ENCODE results near the gene PLPP4. TPM values are rescaled to one million over a fixed set of nuclear protein-coding genes. Genes with fewer than 3 reads are reported as not detected.

Gene PLPP4
- total RNA-seq, 2 experiments from 2014 or later, result not detected

GRCh38 chr10:120598386-120598785 is 141.4 kb downstream of the PLPP4 start:
- intact Hi-C loops (cut with micrococcal nuclease), result no loop called here
- H3K9me3 Mint-ChIP-seq, result no peaks in the 10 kb centered on the region
- DNase-seq, result no peak
- peaks cover 3% of the 10 kb centered on the region for H3K27me3 Mint-ChIP-seq (ENCODE audit: low read depth)
- no peaks in the 10 kb centered on the region for H3K4me1 Mint-ChIP-seq (ENCODE audit: low read depth)
- H3K36me3 Mint-ChIP-seq (ENCODE audit: low read depth), result no peaks in the 10 kb centered on the region
- no peak overlapping the region for H3K4me3 Mint-ChIP-seq
- CTCF ChIA-PET, result no interaction called here
- no peak overlapping the region for H3K27ac Mint-ChIP-seq

GRCh38 chr10:120599200-120599724 is 142.2 kb downstream of the PLPP4 start:
- Mint-ChIP-seq H3K27me3 (ENCODE audit: low read depth) (peaks cover 3% of the 10 kb centered on the region), H3K4me3 (no peak overlapping the region), H3K4me1 (ENCODE audit: low read depth) (no peaks in the 10 kb centered on the region), H3K27ac (no peak overlapping the region), H3K9me3 (no peaks in the 10 kb centered on the region), H3K36me3 (ENCODE audit: low read depth) (no peaks in the 10 kb centered on the region)
- intact Hi-C loops (cut with micrococcal nuclease), result no loop called here
- no peak for DNase-seq
- CTCF ChIA-PET, result interaction anchor here (0.6 kb wide), 1 partner anchor 9 kb away, joined by 4 read pairs; no protein-coding TSS in a partner anchor

- CTCF ChIA-PET, result no interaction called here
- Mint-ChIP-seq H3K4me1 (ENCODE audit: low read depth) (no peaks in the 10 kb centered on the region), H3K27ac (no peak overlapping the region), H3K4me3 (no peak overlapping the region), H3K27me3 (ENCODE audit: low read depth) (peaks cover 3% of the 10 kb centered on the region), H3K36me3 (ENCODE audit: low read depth) (no peaks in the 10 kb centered on the region), H3K9me3 (no peaks in the 10 kb centered on the region)
- intact Hi-C loops (cut with micrococcal nuclease), result no loop called here
- DNase-seq, result no peak
These were observed 144.0 kb downstream of the PLPP4 start for GRCh38 chr10:120600871-120601649.

GRCh38 chr10:120601999-120602398 is 145.0 kb downstream of the PLPP4 start:
- peaks cover 3% of the 10 kb centered on the region for H3K27me3 Mint-ChIP-seq (ENCODE audit: low read depth)
- CTCF ChIA-PET, result no interaction called here
- intact Hi-C loops (cut with micrococcal nuclease), result no loop called here
- H3K9me3 Mint-ChIP-seq, result no peaks in the 10 kb centered on the region
- no peak for DNase-seq
- no peaks in the 10 kb centered on the region for H3K4me1 Mint-ChIP-seq (ENCODE audit: low read depth)
- H3K4me3 Mint-ChIP-seq, result no peak overlapping the region
- no peak overlapping the region for H3K27ac Mint-ChIP-seq
- no peaks in the 10 kb centered on the region for H3K36me3 Mint-ChIP-seq (ENCODE audit: low read depth)

- Mint-ChIP-seq H3K36me3 (ENCODE audit: low read depth) (no peaks in the 10 kb centered on the region), H3K27ac (no peak overlapping the region)
These were observed 148.4 kb downstream of the PLPP4 start for GRCh38 chr10:120605410-120605809.

GRCh38 chr10:120606051-120606764 is 149.2 kb downstream of the PLPP4 start:
- no peak for DNase-seq
- Mint-ChIP-seq H3K27me3 (ENCODE audit: low read depth) (peaks cover 8% of the 10 kb centered on the region), H3K4me1 (ENCODE audit: low read depth) (no peaks in the 10 kb centered on the region), H3K27ac (no peak overlapping the region), H3K36me3 (ENCODE audit: low read depth) (no peaks in the 10 kb centered on the region), H3K4me3 (no peak overlapping the region), H3K9me3 (peaks cover 1% of the 10 kb centered on the region)
- intact Hi-C loops (cut with micrococcal nuclease), result no loop called here
- CTCF ChIA-PET, result interaction anchor here (0.6 kb wide), 1 partner anchor 72 kb away, joined by 3 read pairs; no protein-coding TSS in a partner anchor

More at GRCh38 chr10:120605410-120605809, 148.4 kb downstream of the PLPP4 start:
- H3K27me3 Mint-ChIP-seq (ENCODE audit: low read depth), result peaks cover 8% of the 10 kb centered on the region
- H3K4me1 Mint-ChIP-seq (ENCODE audit: low read depth), result no peaks in the 10 kb centered on the region
- peaks cover 1% of the 10 kb centered on the region for H3K9me3 Mint-ChIP-seq
- DNase-seq, result no peak
- intact Hi-C loops (cut with micrococcal nuclease), result no loop called here
- CTCF ChIA-PET, result no interaction called here
- H3K4me3 Mint-ChIP-seq, result no peak overlapping the region

- peaks cover 6% of the 10 kb centered on the region for H3K27me3 Mint-ChIP-seq (ENCODE audit: low read depth)
- H3K36me3 Mint-ChIP-seq (ENCODE audit: low read depth), result no peaks in the 10 kb centered on the region
- CTCF ChIA-PET, result no interaction called here
- no peak overlapping the region for H3K4me3 Mint-ChIP-seq
- H3K27ac Mint-ChIP-seq, result no peak overlapping the region
- no peaks in the 10 kb centered on the region for H3K4me1 Mint-ChIP-seq (ENCODE audit: low read depth)
- intact Hi-C loops (cut with micrococcal nuclease), result no loop called here
- DNase-seq, result no peak
- peaks cover 1% of the 10 kb centered on the region for H3K9me3 Mint-ChIP-seq
These were observed 150.1 kb downstream of the PLPP4 start for GRCh38 chr10:120607016-120607709.

GRCh38 chr10:120607710-120608703 is 151.0 kb downstream of the PLPP4 start:
- Mint-ChIP-seq H3K27ac (no peak overlapping the region), H3K4me3 (no peak overlapping the region), H3K27me3 (ENCODE audit: low read depth) (peaks cover 5% of the 10 kb centered on the region), H3K36me3 (ENCODE audit: low read depth) (no peaks in the 10 kb centered on the region), H3K4me1 (ENCODE audit: low read depth) (no peaks in the 10 kb centered on the region), H3K9me3 (peaks cover 1% of the 10 kb centered on the region)
- intact Hi-C loops (cut with micrococcal nuclease), result no loop called here
- CTCF ChIA-PET, result interaction anchor here (0.7 kb wide), 1 partner anchor 8 kb away, joined by 4 read pairs; no protein-coding TSS in a partner anchor
- no peak for DNase-seq

GRCh38 chr10:120609006-120609405 is 152.0 kb downstream of the PLPP4 start:
- intact Hi-C loops (cut with micrococcal nuclease), result no loop called here
- Mint-ChIP-seq H3K4me1 (ENCODE audit: low read depth) (no peaks in the 10 kb centered on the region), H3K36me3 (ENCODE audit: low read depth) (no peaks in the 10 kb centered on the region), H3K27me3 (ENCODE audit: low read depth) (peaks cover 5% of the 10 kb centered on the region), H3K4me3 (no peak overlapping the region), H3K9me3 (peaks cover 1% of the 10 kb centered on the region), H3K27ac (no peak overlapping the region)
- no peak for DNase-seq
- CTCF ChIA-PET, result no interaction called here

GRCh38 chr10:120610791-120611190 is 153.8 kb downstream of the PLPP4 start:
- no peak for DNase-seq
- H3K27ac Mint-ChIP-seq, result no peak overlapping the region
- intact Hi-C loops (cut with micrococcal nuclease), result no loop called here
- no peaks in the 10 kb centered on the region for H3K4me1 Mint-ChIP-seq (ENCODE audit: low read depth)
- H3K36me3 Mint-ChIP-seq (ENCODE audit: low read depth), result no peaks in the 10 kb centered on the region
- H3K27me3 Mint-ChIP-seq (ENCODE audit: low read depth), result peaks cover 5% of the 10 kb centered on the region
- CTCF ChIA-PET, result interaction anchor here (0.6 kb wide), 1 partner anchor 72 kb away, joined by 3 read pairs; no protein-coding TSS in a partner anchor
- H3K4me3 Mint-ChIP-seq, result no peak overlapping the region
- H3K9me3 Mint-ChIP-seq, result peaks cover 5% of the 10 kb centered on the region

GRCh38 chr10:120612756-120613155 is 155.7 kb downstream of the PLPP4 start:
- intact Hi-C loops (cut with micrococcal nuclease), result no loop called here
- Mint-ChIP-seq H3K9me3 (peaks cover 8% of the 10 kb centered on the region), H3K4me3 (no peak overlapping the region), H3K27ac (no peak overlapping the region), H3K36me3 (ENCODE audit: low read depth) (no peaks in the 10 kb centered on the region), H3K4me1 (ENCODE audit: low read depth) (no peaks in the 10 kb centered on the region), H3K27me3 (ENCODE audit: low read depth) (peaks cover 5% of the 10 kb centered on the region)
- DNase-seq, result no peak
- CTCF ChIA-PET, result no interaction called here
